Prostate gland (tissue), 2 donors: ENCODE measurements around the gene CDC25A.
"Not testable (repeated sequence)": the region's sequence is repeated elsewhere in the genome, so short reads cannot be mapped to it uniquely, and the experiment has no call there.

ENCODE experiments used
- CTCF ChIP-seq, 4 experiments: fragments of 200-600 bp in 2 of 4; fragments of 450-650 bp in 2 of 4; sonication (generic) in 2 of 4; IDR thresholded peaks; 1 replicate in 3 of 4; 2 replicates in 1 of 4; pipeline ENCODE4 v1.5.1; 2016 to 2019; ENCODE audit warnings: antibody characterized with exemption in 4 of 4, mild to moderate bottlenecking in 2 of 4, moderate library complexity in 2 of 4
- POLR2A ChIP-seq: fragments of 450-650 bp; IDR thresholded peaks from one replicate; pipeline ENCODE4 v1.6.1; 2016; ENCODE audit warnings: antibody characterized with exemption, mild to moderate bottlenecking
- POLR2AphosphoS5 ChIP-seq: sonication (generic); formaldehyde crosslinking; IDR thresholded peaks from one replicate; pipeline ENCODE4 v1.6.1; 2017; ENCODE audit warnings: antibody characterized with exemption

GRCh38 chr3:48211776-48212175 is 23.6 kb upstream of the CDC25A start:
- TF ChIP-seq CTCF (IDR thresholded peaks at IDR 0.05); POLR2AphosphoS5; POLR2A: not testable (repeated sequence)
